Activated T-helper 9 cell treated with anti-CD3 and anti-CD28 coated beads, Interleukin-2, amount 50 U/mL, for 16 hours (primary cell): ENCODE results near the gene SRGAP2.
"Not testable (repeated sequence)": the region's sequence is repeated elsewhere in the genome, so short reads cannot be mapped to it uniquely, and the experiment has no call there.

ENCODE experiments used
- DNase-seq: peaks from one replicate; pipeline ENCODE4 v3.0.0-alpha.2; 2020; ENCODE audit warnings: low read depth

The SRGAP2 gene

DNA sequence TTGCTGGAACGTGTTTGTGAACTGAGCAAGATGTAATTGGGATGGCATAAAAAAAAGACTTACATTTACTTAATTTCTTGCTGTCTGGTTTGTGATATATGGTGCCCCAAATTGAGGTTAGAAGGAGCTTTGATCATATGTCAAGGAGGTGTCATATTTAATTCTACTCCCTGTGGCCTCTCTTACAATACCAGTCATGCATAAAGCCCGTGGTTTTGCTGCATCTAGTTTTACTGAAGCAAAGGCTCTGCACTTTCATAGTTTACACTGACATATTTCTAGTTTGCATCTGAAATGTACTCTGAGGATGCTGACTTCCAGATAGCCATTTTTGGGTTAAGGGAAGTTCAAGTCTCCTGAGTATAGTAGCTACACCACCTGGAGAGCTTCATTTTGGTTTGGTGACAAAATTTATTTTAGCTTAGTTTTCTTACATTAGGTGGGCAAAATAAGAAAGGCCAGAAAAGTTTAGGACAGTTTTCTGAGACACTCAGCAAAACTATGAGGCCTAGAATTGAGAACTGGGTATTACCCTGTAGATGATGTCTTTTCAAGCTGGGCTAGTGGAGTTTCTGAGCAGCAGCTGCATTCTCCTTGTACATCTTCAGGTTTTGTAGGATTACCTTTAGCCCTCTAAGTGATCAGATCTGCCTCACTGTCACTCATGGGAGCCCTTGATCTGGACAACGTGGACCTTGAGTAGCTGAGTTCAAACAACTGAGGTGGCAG lies 47.8 kb downstream of the SRGAP2 start:
- DNase-seq, result not testable (repeated sequence)

- DNase-seq, result not testable (repeated sequence)
These were observed 49.5 kb downstream of the SRGAP2 start for GRCh38 chr1:206252680-206253335.
